MV-4-11 (cell line): ENCODE data around the gene RIN1.

Experiments
- DNase-seq: peaks from one replicate; lab custom pipeline; 2025; lab: John Stamatoyannopoulos, UW

The RIN1 gene

DNA sequence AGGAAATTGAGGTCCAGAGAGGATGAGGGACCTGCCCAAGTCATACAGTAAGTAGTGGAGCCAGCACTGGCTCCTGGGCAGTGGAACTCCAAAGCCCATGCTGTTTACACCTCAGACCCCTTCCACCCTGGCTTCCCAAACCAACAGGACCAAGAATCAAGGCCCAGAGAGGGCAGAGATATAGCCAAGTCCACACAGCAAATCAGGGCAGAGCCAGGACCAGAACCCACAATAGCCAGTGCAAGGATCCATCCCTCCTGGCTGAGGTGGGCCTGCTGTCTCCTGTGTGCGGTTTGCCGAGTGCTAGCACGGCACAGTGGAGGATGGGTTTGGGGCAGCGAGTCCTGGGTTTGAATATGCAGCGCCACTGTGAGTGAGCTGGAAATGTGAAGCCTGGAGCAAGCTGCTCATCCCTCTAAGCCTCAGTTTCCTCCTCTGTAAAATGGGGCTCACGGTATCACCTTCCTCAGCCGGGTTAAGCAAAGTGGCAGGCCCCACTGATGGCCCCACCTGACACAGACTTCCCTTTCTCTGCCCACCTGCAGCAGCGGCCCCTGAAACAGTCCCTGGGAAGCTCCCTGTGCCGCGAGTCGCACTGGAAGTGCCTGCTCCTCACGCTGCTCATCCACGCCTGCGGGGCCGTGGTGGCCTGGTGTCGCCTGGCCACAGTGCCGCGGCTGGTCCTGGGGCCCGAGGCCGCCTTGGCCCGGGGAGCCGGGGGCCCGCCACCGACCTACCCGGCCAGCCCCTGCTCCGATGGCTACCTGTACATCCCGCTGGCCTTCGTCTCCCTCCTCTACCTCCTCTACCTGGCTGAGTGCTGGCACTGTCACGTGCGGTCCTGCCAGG is 42.2 kb downstream of the RIN1 start:
- DNase-seq: no peak

DNA sequence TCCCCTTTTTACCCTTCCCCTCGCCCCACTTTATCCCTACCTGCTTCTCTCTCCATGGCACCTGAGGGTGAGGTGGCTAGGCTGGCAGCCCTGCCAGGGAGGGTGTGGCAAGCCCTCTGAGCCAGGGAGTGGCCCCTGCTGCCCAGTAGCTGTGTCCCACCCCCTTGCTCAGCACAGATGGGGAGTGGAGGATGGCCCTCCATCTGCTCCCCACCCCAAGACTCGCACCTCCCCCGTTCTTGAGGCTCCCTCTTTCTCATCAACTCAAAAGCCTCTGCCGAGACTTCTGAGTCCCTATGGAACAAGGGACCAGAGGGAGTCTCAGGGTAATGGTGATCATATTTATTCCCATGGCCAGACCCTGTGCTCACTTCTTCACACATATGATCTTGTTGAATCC is 42.9 kb downstream of the RIN1 start:
- DNase-seq: no peak

DNA sequence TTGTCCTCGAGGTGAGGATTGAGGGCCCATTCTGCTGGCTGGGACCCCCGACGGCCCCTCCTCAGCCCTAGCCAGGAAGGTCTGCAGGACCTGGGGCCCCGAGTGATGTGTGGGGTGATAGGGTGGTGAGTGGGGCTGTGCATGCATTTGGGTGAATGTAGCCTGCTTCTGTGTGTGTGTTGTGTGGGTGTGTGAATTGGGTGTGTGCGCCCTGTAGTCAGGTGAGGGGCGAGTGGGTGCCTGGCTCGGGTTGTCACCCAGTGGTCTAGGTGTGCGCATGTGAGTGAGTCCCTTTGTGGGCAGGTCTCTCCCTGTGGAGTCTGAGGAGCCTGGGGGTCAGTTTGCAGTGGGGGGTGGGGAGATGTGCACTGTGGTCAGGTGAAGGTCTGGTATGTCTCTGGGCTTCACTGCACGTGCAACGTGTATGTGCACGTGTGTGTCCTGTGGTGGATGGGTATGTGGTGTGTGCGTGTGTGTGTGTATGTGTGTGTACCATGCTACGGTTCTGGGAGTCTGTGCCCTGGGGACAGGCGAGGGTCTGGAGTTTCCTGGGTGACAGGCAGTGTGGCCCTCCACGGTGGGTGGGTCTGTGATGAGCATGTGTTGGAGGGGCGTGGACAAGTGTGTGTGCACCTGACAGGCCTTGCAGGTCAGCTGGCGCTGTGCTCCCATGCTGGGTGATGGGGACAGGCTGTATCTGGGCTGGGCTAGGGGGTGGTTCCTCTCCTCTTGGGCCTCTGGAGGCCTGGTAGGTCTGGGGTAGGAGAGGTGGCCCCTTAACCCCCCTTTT is 43.5 kb downstream of the RIN1 start:
- DNase-seq: no peak

DNA sequence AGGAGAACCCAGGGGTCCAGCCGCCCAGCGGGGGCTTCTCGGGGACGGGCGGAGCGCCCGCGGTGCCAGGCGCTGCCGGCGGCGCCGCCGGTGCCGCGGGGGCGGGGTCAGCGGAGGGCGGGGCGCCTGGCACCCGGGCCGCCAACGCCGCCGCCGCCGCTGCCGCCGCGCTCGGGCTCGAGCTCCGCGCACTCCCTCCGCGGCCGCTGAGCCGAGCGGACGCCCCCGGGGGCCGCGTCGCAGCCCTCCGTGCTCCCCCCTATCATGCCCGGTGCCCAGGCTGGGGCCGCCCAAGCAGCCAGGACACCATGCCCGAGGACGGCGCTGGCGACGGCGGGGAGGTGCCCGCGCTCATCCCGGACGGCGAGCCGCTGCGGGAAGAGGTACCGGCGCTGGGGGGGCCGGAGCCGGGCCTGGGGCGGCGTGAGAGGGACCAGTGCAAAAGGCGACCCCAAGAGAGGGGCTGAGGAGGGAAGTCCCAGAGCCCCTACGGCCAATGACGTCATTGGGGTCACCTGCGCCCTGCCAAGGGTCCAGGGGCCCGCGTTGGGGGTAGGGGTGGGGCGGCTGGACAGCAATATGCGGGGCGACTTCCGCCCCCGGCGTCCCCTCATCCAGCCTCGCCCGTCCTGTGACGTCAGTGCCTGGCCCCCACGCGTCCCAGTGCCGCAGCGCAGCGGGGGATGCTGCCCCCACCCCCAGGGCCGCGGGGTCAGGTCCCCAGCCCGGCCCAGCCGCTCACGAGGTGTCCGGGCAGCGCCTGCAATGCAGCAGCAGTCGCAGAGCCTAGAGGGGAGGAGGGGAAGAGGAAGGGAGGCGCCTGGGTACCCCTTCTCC is 44.3 kb downstream of the RIN1 start, which contains the start of gene TMEM151A:
Gene TMEM151A (plus strand): TSS at position 189 of the 837 bp plus-strand sequence. CDS start 120 bp downstream, at position 309.
- no peak for DNase-seq

DNA sequence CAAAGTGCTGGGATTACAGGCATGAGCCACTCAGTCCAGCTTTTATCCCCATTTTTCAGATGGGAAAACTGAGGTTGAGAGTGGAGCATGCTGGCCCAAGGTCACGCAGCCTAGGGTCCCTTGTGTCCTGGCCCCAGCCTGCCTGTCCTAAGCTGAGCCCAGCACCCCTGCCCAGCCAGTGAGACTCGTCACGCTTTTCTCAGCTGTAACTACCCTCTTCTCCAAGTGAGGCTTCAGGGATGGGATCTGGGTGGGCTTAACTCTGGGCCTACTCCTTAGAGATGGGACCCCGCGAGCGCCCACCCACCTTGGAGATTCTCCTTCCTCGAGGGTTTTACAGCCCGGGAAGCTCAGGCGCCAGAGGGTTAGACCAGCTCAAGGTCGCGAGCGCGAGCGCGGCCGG is 44.9 kb downstream of the RIN1 start:
- DNase-seq: no peak

DNA sequence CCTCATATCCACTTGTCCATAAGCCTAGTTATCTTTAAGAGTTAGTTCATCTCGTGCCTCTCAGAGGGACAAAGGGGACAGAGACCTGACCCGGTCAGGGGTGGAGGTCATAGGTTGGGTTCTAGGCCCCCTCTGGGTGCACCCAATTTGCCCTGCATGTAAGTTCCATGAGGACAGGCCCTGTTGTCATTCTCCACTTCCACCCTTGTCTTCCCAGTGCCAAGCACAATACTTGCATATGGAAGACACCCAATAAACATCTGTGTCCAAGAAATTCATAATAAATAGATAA is 46.0 kb downstream of the RIN1 start:
- no peak for DNase-seq

DNA sequence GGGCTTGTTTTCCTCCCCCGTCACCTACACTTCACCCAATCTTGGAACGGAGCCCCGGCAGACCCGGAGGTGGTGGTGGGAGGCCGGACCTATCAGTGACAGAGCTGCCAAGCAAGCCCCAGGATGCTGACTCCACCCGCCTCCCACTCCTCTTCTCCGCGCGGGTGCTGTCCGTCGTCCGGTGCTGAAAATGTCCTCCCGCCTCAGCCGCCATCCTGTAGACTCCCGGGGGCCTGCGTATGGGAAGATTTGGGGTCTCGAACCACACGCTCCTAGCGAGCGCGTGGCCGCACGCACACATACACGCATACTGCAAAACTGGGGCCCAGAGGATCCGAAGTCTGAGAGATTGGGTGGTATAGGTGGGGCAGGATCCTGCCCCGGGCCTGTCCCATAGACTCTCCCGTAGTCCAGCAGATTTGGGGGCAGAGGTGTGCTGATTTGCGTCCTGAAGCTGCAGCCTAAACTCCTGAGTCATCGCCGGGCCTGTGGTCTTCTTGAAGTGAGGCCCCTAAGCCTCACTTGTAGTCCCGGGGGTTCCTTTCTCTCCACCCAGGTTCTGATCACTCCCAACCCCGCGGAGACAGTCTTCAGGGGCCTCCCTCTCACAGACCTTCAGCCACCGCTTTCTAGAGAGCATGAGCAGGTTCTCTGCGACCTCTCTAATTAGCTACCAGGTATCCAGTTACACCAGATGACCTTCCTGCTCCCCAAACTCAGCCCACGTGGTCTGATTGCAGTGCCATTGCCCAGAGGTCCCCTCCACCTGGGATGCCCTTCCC is 46.5 kb downstream of the RIN1 start:
- DNase-seq: peak; percentile 55

DNA sequence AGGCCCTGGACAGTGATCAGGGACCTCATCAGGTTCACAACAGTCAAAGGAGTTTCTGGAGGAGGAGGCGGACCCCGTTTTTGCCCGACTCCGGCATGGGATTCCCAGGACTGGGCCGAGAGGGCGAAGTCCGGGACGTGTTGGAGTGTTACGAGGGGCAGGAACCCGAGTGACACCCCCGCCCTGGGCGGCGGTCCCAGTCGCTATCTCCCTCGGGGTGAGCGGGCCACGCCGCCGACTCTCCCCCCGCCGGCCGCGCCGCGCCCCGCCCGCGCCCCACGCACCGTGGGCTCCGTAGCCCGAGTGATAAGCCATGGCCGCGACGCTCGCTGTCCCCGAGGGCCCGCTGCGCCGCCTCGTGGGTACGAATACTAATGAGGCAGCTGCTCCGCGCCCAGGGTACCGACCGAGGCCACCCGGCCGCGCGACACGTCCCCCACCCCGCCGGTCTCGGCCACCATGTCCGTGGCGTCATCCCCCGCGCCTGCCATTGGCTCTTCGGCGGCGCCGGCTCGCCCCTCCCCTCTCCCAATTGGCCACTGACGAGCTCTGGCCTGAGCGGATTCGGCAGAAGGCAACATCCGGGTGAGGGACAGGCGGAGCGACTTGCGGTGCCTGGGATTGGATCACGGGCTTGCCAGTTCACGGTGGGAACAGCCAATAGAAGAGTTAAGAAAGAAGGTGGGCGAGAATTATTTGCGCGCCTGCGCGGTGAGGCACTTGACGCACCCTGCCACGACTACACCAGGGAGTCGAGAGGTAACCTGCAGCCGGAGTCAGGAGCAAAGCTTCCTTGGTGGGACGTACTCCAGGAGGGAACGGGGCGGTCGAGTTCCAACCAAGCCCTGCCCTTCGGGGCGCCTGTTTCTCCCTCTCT is 47.3 kb downstream of the RIN1 start, which contains the start of gene YIF1A:
Gene YIF1A (minus strand): TSS at position 473 of the 877 bp plus-strand sequence. CDS start 158 bp downstream, at position 315.
- peak; percentile 99 for DNase-seq

DNA sequence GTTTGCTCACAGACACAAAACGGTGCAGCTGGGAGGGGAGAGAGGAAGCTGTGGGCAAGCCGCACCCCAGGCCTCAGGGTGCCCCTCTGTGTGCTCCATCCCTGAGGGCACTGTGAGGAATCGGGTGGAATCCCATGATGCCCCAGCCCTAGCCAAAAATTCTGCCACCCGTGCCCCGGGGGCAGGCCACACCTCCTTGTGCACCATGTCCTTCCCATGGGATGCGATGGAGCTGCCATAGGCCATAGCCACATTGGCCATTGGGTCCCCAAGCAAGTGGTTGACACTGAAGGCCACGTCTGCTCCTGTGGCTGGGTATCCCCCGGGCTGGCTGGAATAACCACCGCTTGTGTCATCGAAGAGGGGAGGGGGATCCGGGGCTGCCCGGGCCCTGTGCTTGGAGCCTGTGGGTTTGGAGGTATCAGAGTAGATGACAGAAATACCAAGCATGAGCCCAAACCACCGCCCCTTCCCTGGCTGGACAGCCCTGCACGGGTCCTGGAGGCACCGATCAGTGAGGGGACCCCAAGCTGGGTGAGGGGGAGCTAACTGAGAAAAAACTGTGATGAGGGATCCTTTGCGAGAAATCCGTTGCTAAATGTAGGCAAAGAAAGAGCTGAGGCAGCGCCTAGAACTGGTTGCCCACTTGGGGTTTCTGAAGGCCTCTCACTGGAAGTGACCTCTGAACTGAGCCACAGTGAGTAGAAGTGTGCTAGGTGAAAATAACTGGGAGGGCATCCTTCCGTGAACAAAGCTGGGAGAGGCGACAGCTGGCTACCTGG is 48.2 kb downstream of the RIN1 start:
- DNase-seq: peak; percentile 43

DNA sequence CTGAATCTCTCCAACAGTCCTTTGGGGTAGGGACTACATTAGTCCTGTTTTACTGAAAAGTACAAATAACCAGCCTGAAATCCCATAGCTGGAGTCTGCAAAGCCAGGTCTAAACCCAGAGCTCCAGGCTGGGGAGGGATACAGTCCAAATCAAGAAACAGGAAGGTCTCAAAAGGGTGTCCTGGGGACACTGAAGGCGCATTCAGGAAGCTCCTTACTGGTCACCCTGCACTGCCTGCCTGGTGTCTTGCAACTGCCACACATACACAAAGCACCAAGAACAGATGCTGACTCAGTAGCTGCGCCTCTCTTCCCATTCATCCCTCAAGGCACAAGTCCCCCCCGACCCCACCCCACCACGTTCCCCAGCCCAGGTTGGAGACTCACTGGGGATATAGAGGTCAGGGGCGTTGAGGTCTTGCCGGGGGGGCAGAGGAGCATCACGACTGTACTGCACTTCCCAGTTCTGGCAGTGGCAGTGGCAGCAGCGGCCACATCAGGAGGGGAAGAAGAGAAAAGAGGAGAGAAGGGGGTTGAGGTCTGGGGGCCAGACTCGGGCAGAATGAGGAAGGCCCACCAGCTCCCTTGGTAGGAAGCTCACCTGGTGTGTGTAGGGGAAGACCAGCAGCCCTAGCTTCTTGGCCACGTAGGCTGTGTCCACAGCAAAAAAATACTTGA is 48.9 kb downstream of the RIN1 start:
- peak; percentile 32 for DNase-seq

DNA sequence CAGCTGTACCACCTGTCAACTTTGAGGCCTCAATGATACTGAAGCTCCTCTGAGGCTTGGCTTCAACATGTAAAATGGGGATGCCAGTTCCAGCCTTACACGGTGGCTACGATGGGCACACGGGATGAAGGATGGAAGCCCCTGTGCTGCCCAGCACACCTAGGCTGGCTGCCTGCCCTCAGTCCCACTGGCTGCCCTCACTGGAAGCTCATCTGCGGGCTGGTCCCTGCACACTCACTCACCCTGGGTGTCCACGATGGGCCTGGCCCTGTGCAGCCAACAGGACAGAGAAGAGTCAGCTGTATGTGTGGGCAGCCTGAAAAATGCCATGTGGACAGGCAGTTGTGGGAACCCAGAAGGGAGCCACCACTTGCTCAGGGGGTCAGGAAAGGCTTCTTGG is 49.5 kb downstream of the RIN1 start:
- no peak for DNase-seq

DNA sequence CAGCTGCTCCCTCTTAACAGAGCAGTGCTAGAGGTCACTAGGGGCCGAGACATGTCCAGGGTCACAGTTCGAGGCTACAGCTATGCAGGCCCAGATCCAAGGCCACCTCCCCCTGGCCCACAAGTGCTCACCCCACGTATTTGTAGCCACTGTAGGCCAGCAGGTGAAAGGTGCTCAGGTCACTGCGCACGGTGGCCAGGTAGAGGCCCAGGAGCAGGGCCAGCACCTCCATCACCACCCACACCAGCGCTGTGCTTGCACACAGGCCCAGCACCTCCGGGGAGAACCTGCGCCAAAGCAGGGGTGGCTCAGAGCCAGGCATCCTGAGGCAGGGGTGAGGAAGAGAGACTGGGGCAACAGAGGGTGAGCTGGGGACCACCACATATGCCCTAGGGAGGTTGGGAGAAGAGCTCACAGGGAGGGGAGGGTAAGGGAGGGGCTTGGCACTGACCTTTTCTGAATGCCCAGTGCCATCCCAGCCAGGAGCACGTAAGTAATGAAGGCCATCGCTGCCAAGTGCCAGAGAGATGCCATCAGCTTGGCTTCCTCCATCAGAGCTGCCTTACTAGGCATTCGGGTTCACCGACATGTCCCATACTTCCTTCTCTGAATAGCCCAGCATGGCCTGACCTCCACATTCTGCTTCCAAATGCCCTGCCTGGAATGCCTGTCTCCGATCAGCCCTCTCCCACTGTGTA is 50.8 kb downstream of the RIN1 start:
- DNase-seq: no peak

DNA sequence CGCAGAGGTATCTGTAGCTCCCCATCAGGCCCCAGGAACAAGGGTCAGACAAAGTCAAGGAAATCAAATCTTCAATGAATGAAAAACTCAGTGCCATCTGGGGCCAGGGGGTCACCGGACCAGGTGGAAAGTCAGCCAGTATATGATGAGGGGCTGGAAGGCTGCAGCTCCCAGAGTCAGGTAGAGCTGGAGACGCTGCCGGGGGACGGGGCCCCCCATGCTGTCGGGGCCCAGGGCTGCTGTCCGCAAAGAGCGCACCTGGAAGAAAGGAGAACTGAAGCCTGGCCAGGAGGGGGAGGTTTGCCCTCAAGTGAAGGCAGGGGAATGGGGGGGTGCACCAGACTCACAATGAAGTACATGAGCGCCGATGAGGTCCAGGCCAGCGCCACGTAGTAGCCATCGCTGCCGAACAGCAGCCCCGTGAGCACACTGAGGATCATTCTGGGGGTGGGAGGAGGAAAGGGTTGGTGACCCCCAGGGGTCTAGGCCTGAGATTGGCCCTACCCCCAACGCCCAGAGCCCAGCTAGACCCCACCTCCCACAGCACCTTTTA is 51.6 kb downstream of the RIN1 start:
- DNase-seq: no peak

DNA sequence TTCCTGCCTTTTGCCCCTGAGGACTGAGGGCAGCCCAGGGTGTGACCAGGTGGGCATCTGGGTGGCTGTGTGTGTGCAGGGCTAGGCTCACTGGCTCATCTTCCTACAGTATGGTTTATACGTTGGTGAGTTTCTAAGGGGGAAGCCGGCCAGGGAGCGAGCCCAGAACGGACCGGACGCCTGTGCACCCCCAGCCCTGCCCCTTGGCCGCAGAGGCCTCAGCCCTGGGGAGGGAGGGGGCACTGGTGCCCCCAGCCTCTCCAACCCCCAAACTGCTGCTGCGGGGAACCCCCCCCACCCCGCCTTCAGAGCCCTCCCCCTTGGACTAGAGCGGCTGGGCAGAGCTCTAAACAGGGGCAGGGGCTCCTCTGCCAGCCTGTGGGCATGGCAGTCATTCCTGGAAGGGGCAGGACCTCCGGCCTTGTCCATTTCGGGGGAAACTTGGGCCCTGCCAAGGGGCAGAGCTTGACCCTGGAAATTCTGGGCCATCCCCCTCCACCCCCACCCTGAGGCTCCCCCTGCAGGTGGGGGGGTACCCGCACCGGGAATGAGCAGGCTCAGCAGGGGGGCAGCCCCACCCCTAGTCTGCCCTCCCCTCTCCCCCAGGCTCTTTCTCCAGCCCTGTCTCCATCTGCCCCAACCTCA is 52.7 kb downstream of the RIN1 start:
- no peak for DNase-seq

DNA sequence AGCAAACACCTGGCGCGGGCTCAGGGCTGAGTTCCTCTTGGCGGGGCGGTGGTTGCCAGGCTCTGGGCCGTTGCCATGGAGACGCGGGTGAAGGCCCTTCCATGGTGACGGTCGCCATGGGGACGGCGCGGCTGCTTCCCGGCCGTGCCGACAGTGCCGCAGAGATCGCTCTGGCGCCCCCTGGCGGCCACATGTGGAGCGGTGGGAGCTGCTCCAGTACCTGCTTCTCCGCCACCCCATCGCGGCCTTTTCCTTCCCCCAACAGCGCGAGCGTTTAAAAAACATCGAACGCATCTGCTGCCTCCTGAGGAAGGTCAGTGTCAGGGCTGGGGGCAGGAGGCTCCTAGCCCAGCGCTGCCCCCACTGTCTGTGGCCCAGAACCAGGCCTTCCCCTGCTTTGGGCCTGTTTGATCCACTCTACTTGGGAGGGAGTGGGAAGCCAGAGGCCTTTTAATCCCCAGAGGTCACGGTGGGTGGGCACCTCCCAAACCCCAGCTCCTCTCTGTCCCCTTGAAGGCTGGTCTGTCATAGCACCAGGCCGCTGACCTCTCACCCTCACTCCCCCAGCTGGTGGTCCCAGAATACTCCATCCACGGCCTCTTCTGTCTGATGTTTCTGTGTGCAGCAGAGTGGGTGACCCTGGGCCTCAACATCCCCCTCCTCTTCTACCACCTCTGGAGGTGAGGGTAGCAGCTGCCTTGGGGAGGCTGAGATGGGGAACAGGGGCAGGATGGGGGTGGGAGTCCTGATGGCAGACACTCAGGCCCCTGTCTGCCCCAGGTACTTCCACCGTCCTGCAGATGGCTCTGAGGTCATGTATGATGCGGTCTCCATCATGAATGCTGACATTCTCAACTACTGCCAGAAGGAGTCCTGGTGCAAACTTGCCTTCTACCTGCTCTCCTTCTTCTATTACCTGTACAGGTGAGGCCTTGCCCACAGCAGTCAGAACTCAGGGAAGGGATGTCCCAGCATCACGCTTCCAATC is 53.5 kb downstream of the RIN1 start:
- DNase-seq: peak; percentile 98
